Central memory CD8-positive, alpha-beta T cell (primary cell): ENCODE results near the gene LSM10.

Experiments used
- ATAC-seq: fragments of 150-1000 bp; cut with Tn5 transposase; replicated peaks from 2 replicates; pipeline ENCODE4 v1.10.0; 2022; ENCODE audit warnings: mild to moderate bottlenecking, moderate FRiP score, moderate number of reproducible peaks; ENCODE audit not compliant: poor library complexity, severe bottlenecking; ENCODE audit errors: extremely low read depth
- DNase-seq, 2 donors: peaks; one replicate each; pipeline ENCODE4 v3.0.0; 2021; ENCODE audit warnings: low spot score in 2 of 2
- H3K27ac Mint-ChIP-seq: one replicate; pipeline ENCODE4 v1.8.0; 2022; ENCODE audit warnings: low read depth, mild to moderate bottlenecking, moderate library complexity, mixed read lengths
- H3K27me3 Mint-ChIP-seq: one replicate; pipeline ENCODE4 v1.8.0; 2022; ENCODE audit warnings: mixed read lengths
- H3K36me3 Mint-ChIP-seq: one replicate; pipeline ENCODE4 v1.8.0; 2022; ENCODE audit warnings: mild to moderate bottlenecking, moderate library complexity, mixed read lengths; ENCODE audit not compliant: insufficient read depth
- H3K4me1 Mint-ChIP-seq: one replicate; pipeline ENCODE4 v1.8.0; 2022; ENCODE audit warnings: mixed read lengths
- H3K4me3 Mint-ChIP-seq: one replicate; pipeline ENCODE4 v1.8.0; 2022; ENCODE audit warnings: mild to moderate bottlenecking, moderate library complexity, mixed read lengths
- H3K9me3 Mint-ChIP-seq: one replicate; pipeline ENCODE4 v1.8.0; 2022; ENCODE audit warnings: mixed read lengths

Gene LSM10

GRCh38 chr1:36421649-36422048 is 23.9 kb upstream of the LSM10 start:
- H3K4me3 Mint-ChIP-seq: no peak overlapping the region
- H3K36me3 Mint-ChIP-seq: no peaks in the 10 kb centered on the region
- no peaks in the 10 kb centered on the region for H3K27me3 Mint-ChIP-seq
- H3K27ac Mint-ChIP-seq: no peak overlapping the region
- no peak for ATAC-seq
- H3K9me3 Mint-ChIP-seq: no peaks in the 10 kb centered on the region
- peaks cover 13% of the 10 kb centered on the region for H3K4me1 Mint-ChIP-seq
- DNase-seq: no peak

GRCh38 chr1:36420836-36421317 is 23.2 kb upstream of the LSM10 start:
- Mint-ChIP-seq H3K27ac (peak overlapping the region; percentile 75), H3K4me3 (peak overlapping the region; percentile 36), H3K9me3 (no peaks in the 10 kb centered on the region), H3K36me3 (no peaks in the 10 kb centered on the region), H3K4me1 (peaks cover 13% of the 10 kb centered on the region), H3K27me3 (no peaks in the 10 kb centered on the region)
- peak; percentile 96 for ATAC-seq
- peak; percentile 81 to 92 for DNase-seq

- no peaks in the 10 kb centered on the region for H3K36me3 Mint-ChIP-seq
- ATAC-seq: peak; percentile 29
- peak overlapping the region; percentile 75 for H3K27ac Mint-ChIP-seq
- H3K4me3 Mint-ChIP-seq: peak overlapping the region; percentile 36
- H3K4me1 Mint-ChIP-seq: peaks cover 13% of the 10 kb centered on the region
- H3K27me3 Mint-ChIP-seq: no peaks in the 10 kb centered on the region
- no peak for DNase-seq
- no peaks in the 10 kb centered on the region for H3K9me3 Mint-ChIP-seq
These were observed 22.7 kb upstream of the LSM10 start for GRCh38 chr1:36420409-36420808.

GRCh38 chr1:36419569-36419968 is 21.9 kb upstream of the LSM10 start:
- H3K27me3 Mint-ChIP-seq: no peaks in the 10 kb centered on the region
- H3K36me3 Mint-ChIP-seq: no peaks in the 10 kb centered on the region
- ATAC-seq: no peak
- no peak overlapping the region for H3K4me3 Mint-ChIP-seq
- DNase-seq: no peak
- H3K4me1 Mint-ChIP-seq: peaks cover 13% of the 10 kb centered on the region
- H3K9me3 Mint-ChIP-seq: no peaks in the 10 kb centered on the region
- no peak overlapping the region for H3K27ac Mint-ChIP-seq

- Mint-ChIP-seq H3K27ac (no peak overlapping the region), H3K4me3 (no peak overlapping the region), H3K9me3 (no peaks in the 10 kb centered on the region)
These were observed 21.4 kb upstream of the LSM10 start for GRCh38 chr1:36419140-36419539.

GRCh38 chr1:36417931-36418330 is 20.2 kb upstream of the LSM10 start:
- Mint-ChIP-seq H3K27me3 (no peaks in the 10 kb centered on the region), H3K36me3 (no peaks in the 10 kb centered on the region), H3K9me3 (no peaks in the 10 kb centered on the region), H3K4me3 (no peak overlapping the region), H3K4me1 (peaks cover 13% of the 10 kb centered on the region), H3K27ac (no peak overlapping the region)
- DNase-seq (no peak), ATAC-seq (no peak)

More at GRCh38 chr1:36419140-36419539, 21.4 kb upstream of the LSM10 start:
- H3K27me3 Mint-ChIP-seq: no peaks in the 10 kb centered on the region
- peaks cover 13% of the 10 kb centered on the region for H3K4me1 Mint-ChIP-seq
- no peak for ATAC-seq
- no peaks in the 10 kb centered on the region for H3K36me3 Mint-ChIP-seq
- DNase-seq: no peak

- H3K4me1 Mint-ChIP-seq: peaks cover 12% of the 10 kb centered on the region
- peaks cover 2% of the 10 kb centered on the region for H3K36me3 Mint-ChIP-seq
- H3K9me3 Mint-ChIP-seq: peaks cover 5% of the 10 kb centered on the region
- DNase-seq (no peak), ATAC-seq (no peak)
- H3K27ac Mint-ChIP-seq: no peak overlapping the region
- no peaks in the 10 kb centered on the region for H3K27me3 Mint-ChIP-seq
- no peak overlapping the region for H3K4me3 Mint-ChIP-seq
These were observed 18.1 kb upstream of the LSM10 start for GRCh38 chr1:36415661-36416326.

- no peak for DNase-seq
- H3K4me3 Mint-ChIP-seq: no peak overlapping the region
- peaks cover 5% of the 10 kb centered on the region for H3K9me3 Mint-ChIP-seq
- H3K27ac Mint-ChIP-seq: no peak overlapping the region
- H3K27me3 Mint-ChIP-seq: no peaks in the 10 kb centered on the region
- peaks cover 2% of the 10 kb centered on the region for H3K36me3 Mint-ChIP-seq
- peaks cover 7% of the 10 kb centered on the region for H3K4me1 Mint-ChIP-seq
- ATAC-seq: no peak
These were observed 16.7 kb upstream of the LSM10 start for GRCh38 chr1:36414384-36414783.

GRCh38 chr1:36411674-36412648 is 14.3 kb upstream of the LSM10 start:
- Mint-ChIP-seq H3K4me1 (peaks cover 7% of the 10 kb centered on the region), H3K9me3 (peaks cover 5% of the 10 kb centered on the region), H3K27me3 (no peaks in the 10 kb centered on the region), H3K27ac (no peak overlapping the region), H3K36me3 (peaks cover 2% of the 10 kb centered on the region), H3K4me3 (no peak overlapping the region)
- DNase-seq (no peak), ATAC-seq (peak; percentile 76)

GRCh38 chr1:36408479-36408878 is 10.8 kb upstream of the LSM10 start:
- no peak overlapping the region for H3K27ac Mint-ChIP-seq

GRCh38 chr1:36406440-36406839 is 8.7 kb upstream of the LSM10 start:
- no peaks in the 10 kb centered on the region for H3K27me3 Mint-ChIP-seq
- peaks cover 3% of the 10 kb centered on the region for H3K9me3 Mint-ChIP-seq
- DNase-seq (no peak), ATAC-seq (no peak)
- H3K36me3 Mint-ChIP-seq: peaks cover 3% of the 10 kb centered on the region
- H3K27ac Mint-ChIP-seq: no peak overlapping the region
- no peak overlapping the region for H3K4me3 Mint-ChIP-seq
- peaks cover 3% of the 10 kb centered on the region for H3K4me1 Mint-ChIP-seq

More at GRCh38 chr1:36408479-36408878, 10.8 kb upstream of the LSM10 start:
- H3K9me3 Mint-ChIP-seq: peaks cover 5% of the 10 kb centered on the region
- ATAC-seq (no peak), DNase-seq (no peak)
- H3K4me1 Mint-ChIP-seq: peaks cover 7% of the 10 kb centered on the region
- no peaks in the 10 kb centered on the region for H3K27me3 Mint-ChIP-seq
- peaks cover 2% of the 10 kb centered on the region for H3K36me3 Mint-ChIP-seq
- no peak overlapping the region for H3K4me3 Mint-ChIP-seq

- Mint-ChIP-seq H3K4me1 (peaks cover 13% of the 10 kb centered on the region), H3K4me3 (no peak overlapping the region), H3K27me3 (no peaks in the 10 kb centered on the region), H3K36me3 (peaks cover 6% of the 10 kb centered on the region), H3K9me3 (no peaks in the 10 kb centered on the region), H3K27ac (no peak overlapping the region)
- no peak for ATAC-seq
- no peak for DNase-seq
These were observed 4.8 kb upstream of the LSM10 start for GRCh38 chr1:36402504-36402890.
